ENCODE measurements around the gene USH1C. TPM values are rescaled to one million over a fixed set of nuclear protein-coding genes. Genes with fewer than 3 reads are reported as not detected.

Gene USH1C
- total RNA-seq, 2 experiments from 2014 or later: not detected

- Mint-ChIP-seq H3K4me3 (no peak overlapping the region), H3K36me3 (ENCODE audit: low read depth) (no peaks in the 10 kb centered on the region), H3K27ac (no peak overlapping the region), H3K4me1 (ENCODE audit: low read depth) (no peaks in the 10 kb centered on the region), H3K9me3 (ENCODE audit: insufficient read depth) (no peaks in the 10 kb centered on the region), H3K27me3 (ENCODE audit: low read depth) (peaks cover 18% of the 10 kb centered on the region)
- POLR2A ChIA-PET: no interaction called here
- no peak for ATAC-seq
- DNase-seq: no peak
- CTCF ChIA-PET: interaction anchor here (0.7 kb wide), 1 partner anchor 167 kb away, joined by 3 read pairs; no protein-coding TSS in a partner anchor
Measured at GRCh38 chr11:17452668-17453067, 91.5 kb downstream of the USH1C start.

DNA sequence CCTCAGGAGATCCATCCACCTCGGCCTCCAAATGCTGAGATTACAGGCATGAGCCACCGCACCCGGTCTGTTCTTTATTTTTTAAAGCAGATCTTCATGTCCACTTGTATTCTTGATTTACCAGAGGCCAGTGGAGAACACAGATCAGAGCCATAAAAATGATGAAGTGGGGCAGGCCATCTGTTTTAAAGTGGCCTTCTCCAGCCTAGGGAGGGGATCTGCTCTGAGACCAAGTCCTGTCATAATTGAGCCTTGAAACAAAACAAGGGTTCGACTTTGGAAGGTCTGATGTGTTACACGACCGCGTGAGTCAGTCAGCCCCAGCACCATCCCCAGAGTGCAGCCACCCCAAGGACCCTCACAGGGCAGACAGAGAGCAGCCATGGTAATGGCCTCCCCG lies 95.1 kb downstream of the USH1C start:
- Mint-ChIP-seq H3K36me3 (ENCODE audit: low read depth) (no peaks in the 10 kb centered on the region), H3K27ac (no peak overlapping the region), H3K27me3 (ENCODE audit: low read depth) (peaks cover 11% of the 10 kb centered on the region), H3K4me1 (ENCODE audit: low read depth) (no peaks in the 10 kb centered on the region), H3K4me3 (no peak overlapping the region), H3K9me3 (ENCODE audit: insufficient read depth) (no peaks in the 10 kb centered on the region)
- no peak for DNase-seq
- POLR2A ChIA-PET: no interaction called here
- ATAC-seq: no peak
- CTCF ChIA-PET: interaction anchor here (1.6 kb wide), 1 partner anchor 65 kb away, joined by 4 read pairs; no protein-coding TSS in a partner anchor

DNA sequence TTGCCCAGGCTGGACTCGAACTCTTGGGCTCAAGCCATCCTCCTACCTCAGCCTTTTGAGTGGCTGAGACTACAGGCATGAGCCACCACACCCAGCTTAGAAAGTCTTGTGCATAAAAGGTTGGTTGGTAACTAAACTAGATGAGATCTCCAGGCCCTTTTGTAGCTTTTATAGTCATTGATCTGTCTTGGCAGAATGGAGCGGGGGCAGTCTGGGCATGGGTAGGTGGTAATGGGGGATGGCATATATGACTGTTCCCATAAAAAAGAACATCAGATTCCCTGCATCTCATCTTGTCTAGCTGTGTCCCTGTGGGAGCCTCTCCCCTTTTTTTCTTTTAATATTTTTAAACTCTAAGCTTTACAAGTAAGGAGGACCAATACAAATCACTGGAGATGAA lies 97.7 kb downstream of the USH1C start:
- H3K9me3 Mint-ChIP-seq (ENCODE audit: insufficient read depth): no peaks in the 10 kb centered on the region
- H3K27me3 Mint-ChIP-seq (ENCODE audit: low read depth): peaks cover 14% of the 10 kb centered on the region
- POLR2A ChIA-PET: no interaction called here
- H3K27ac Mint-ChIP-seq: no peak overlapping the region
- CTCF ChIA-PET: no interaction called here
- no peak overlapping the region for H3K4me3 Mint-ChIP-seq
- H3K36me3 Mint-ChIP-seq (ENCODE audit: low read depth): no peaks in the 10 kb centered on the region
- H3K4me1 Mint-ChIP-seq (ENCODE audit: low read depth): no peaks in the 10 kb centered on the region
- DNase-seq: no peak
- no peak for ATAC-seq

GRCh38 chr11:17445240-17445795 lies 98.9 kb downstream of the USH1C start:
- H3K27ac Mint-ChIP-seq: no peak overlapping the region
- no peaks in the 10 kb centered on the region for H3K36me3 Mint-ChIP-seq (ENCODE audit: low read depth)
- H3K4me1 Mint-ChIP-seq (ENCODE audit: low read depth): no peaks in the 10 kb centered on the region
- no peak for DNase-seq
- ChIA-PET POLR2A (no interaction called here), CTCF (interaction anchor here (1.2 kb wide), 1 partner anchor 61 kb away, joined by 3 read pairs; no protein-coding TSS in a partner anchor)
- no peaks in the 10 kb centered on the region for H3K9me3 Mint-ChIP-seq (ENCODE audit: insufficient read depth)
- no peak for ATAC-seq
- no peak overlapping the region for H3K4me3 Mint-ChIP-seq
- H3K27me3 Mint-ChIP-seq (ENCODE audit: low read depth): peaks cover 18% of the 10 kb centered on the region

- ChIA-PET POLR2A (no interaction called here), CTCF (interaction anchor here (1.2 kb wide), 1 partner anchor 60 kb away, joined by 3 read pairs; no protein-coding TSS in a partner anchor)
- no peak overlapping the region for H3K27ac Mint-ChIP-seq
- no peaks in the 10 kb centered on the region for H3K9me3 Mint-ChIP-seq (ENCODE audit: insufficient read depth)
- peaks cover 20% of the 10 kb centered on the region for H3K27me3 Mint-ChIP-seq (ENCODE audit: low read depth)
- DNase-seq (no peak), ATAC-seq (no peak)
- peaks cover 7% of the 10 kb centered on the region for H3K4me1 Mint-ChIP-seq (ENCODE audit: low read depth)
- no peak overlapping the region for H3K4me3 Mint-ChIP-seq
- no peaks in the 10 kb centered on the region for H3K36me3 Mint-ChIP-seq (ENCODE audit: low read depth)
Measured at GRCh38 chr11:17443926-17444690, 100.1 kb downstream of the USH1C start.

Other genes with a start within 250 kb of the USH1C start
- gene NCR3LG1, start 192.6 kb downstream of the USH1C start, total RNA-seq: 1 to 10 TPM; 1.5 to 1.9 TPM
- 1 to 10 TPM; 4.2 to 5.7 TPM for gene KCNJ11, start 155.8 kb downstream of the USH1C start, total RNA-seq
- 1 to 10 TPM in 1 of 2 experiments, under 1 TPM in 1; 0.61 to 1.5 TPM for gene ABCC8, start 67.6 kb downstream of the USH1C start, total RNA-seq
- gene OTOG, start 2.8 kb upstream of the USH1C start, total RNA-seq: not detected
- gene MYOD1, start 175.2 kb upstream of the USH1C start, total RNA-seq: not detected
- not detected for gene KCNC1, start 190.4 kb upstream of the USH1C start, total RNA-seq

All from activated CD8-positive, alpha-beta T cell treated with anti-CD3 and anti-CD28 coated beads, Interleukin-2, amount 10 ng/mL, durations not matched to agents 7 days and 5 days (primary cell).